ENCODE results near the gene PRKCE.

DNA sequence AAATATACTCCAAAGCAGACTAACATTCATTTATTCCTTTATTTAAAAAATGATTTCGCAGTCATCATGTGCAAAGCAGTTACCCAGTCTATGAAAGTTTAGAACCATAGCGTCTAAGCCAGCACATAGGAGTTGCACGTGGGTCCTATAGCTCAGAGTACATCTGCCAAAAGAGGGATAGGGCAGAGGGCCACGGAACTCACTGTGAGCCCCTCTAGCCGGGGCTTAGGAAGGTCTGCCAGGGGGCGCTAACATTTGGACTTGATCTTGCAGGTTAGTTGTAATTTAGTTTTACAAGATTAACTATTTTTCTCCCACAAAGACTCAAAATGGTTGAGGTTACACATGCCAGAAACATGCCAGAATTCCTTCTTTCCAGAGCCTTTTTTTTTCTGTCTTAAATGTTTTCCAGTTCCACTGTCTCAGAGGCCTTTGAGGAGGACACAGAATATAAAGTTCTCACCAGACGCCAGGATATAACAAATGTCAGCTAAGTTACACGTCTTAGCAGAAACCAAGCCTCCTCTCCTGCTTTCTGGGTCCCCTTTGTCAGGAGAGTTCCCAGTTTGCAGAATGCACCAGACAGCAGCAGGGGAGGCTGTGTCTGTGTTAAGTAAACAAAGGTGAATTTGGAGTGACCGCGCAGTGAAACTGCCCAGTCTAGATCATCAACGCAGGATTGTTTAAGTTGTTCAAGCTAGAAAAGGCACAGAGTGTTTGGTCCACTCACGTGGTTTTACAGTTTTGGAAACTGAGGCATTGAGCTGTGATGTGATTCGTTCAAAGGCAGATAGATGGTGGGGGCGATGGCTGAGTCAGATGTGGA is 292.0 kb downstream of the PRKCE start:
- TF ChIP-seq EP300 (IDR thresholded peaks at IDR 0.05), result no peak
- no peak for TF ChIP-seq POLR2AphosphoS5 (IDR thresholded peaks at IDR 0.05)
- TF ChIP-seq CTCF (IDR thresholded peaks at IDR 0.05), result no peak
- TF ChIP-seq POLR2A (IDR thresholded peaks at IDR 0.05), result no peak

Measured in sigmoid colon (tissue), 4 donors.